Epithelial cell of proximal tubule (primary cell): Measurements from ENCODE around the gene CRMP1. TPM values are rescaled to one million over a fixed set of nuclear protein-coding genes. Genes with fewer than 3 reads are reported as not detected.

ENCODE experiments used
- DNase-seq: peaks from one replicate; pipeline ENCODE4 v3.0.0-alpha.2; 2011; ENCODE audit warnings: low read depth
- H3K4me3 ChIP-seq: 2 replicates; pipeline ENCODE4 v1.5.1; 2011; ENCODE audit warnings: low read depth, mild to moderate bottlenecking, low read length
- CTCF ChIP-seq: conservative IDR thresholded peaks from 2 replicates; pipeline ENCODE4 v1.5.1; 2012; ENCODE audit warnings: low read depth, mild to moderate bottlenecking, low read length
- total RNA-seq: library from RNA; depleted of rRNA; stranded (reverse); fragments of >200 nt; gene quantifications from 2 replicates; pipeline ENCODE4 v1.2.3, GENCODE V29; 2015

Gene CRMP1
- total RNA-seq, 1 donor from 2014 or later = 1.8 TPM

DNA sequence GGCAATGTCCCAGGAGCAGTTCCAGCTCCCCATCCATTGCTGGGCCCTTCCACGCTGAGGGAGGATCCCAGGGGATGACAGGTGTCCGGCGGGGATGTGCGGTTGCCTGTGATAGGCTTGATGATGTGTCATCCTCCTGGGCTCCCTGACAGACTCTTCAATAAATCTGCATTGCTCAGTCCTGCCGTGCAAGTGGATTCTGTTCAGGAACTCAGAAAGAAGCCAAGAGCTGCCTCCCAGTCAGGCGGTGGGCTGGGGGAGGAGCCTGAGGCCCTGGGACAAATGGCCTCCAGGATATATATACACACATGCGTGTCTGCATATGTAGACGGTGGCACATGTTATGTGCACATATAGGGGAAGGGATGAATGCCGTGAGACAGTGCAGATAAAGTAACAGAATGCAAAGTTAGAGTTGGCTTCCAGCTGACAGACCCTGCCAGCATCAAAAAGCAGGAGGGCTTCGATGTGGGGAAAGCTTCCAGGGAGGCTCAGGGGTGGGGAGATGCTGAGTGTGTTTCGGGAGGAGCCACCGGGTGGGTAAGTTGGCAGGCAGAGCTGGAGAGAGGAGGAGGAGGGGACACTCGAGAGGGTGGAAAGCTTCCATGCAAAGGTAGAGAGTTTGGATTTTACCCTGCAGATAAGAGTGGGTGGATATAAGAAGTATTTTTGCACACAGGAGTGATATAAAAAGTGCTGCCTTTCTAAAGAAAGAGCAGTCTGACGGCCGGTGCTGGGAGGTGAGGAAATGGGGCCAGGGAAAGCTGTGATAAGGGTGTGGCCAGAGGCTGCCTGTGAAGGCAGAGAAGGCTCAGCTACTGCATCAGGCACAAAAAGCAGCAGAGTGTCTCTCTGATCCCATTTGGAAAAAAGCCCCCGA, 28.5 kb upstream of the CRMP1 start:
- no peak for DNase-seq
- H3K4me3 ChIP-seq = no peak overlapping the region
- TF ChIP-seq CTCF = no peak

- H3K4me3 ChIP-seq = no peak overlapping the region
- TF ChIP-seq CTCF = no peak
- DNase-seq = no peak
These were observed 26.7 kb upstream of the CRMP1 start for GRCh38 chr4:5919571-5919970.

GRCh38 chr4:5919044-5919443, 26.2 kb upstream of the CRMP1 start:
- H3K4me3 ChIP-seq = no peak overlapping the region
- DNase-seq = no peak
- no peak for TF ChIP-seq CTCF

- H3K4me3 ChIP-seq = no peak overlapping the region
- no peak for TF ChIP-seq CTCF
- no peak for DNase-seq
These were observed 25.6 kb upstream of the CRMP1 start for GRCh38 chr4:5918331-5918985.

- no peak for DNase-seq
- no peak for TF ChIP-seq CTCF
- no peak overlapping the region for H3K4me3 ChIP-seq
These were observed 24.8 kb upstream of the CRMP1 start for GRCh38 chr4:5917672-5918071.

GRCh38 chr4:5916229-5916628, 23.3 kb upstream of the CRMP1 start:
- DNase-seq = no peak
- no peak for TF ChIP-seq CTCF

More at GRCh38 chr4:5916229-5916628, 23.3 kb upstream of the CRMP1 start:
- no peak overlapping the region for H3K4me3 ChIP-seq
